Ishikawa (cell line): Measurements from ENCODE around the gene MITF.

Experiments used
- CEBPB ChIP-seq: IDR thresholded peaks from 2 replicates; pipeline ENCODE4 v1.6.1; 2012
- EGR1 ChIP-seq: IDR thresholded peaks from 2 replicates; pipeline ENCODE4 v1.6.1; 2012
- RAD21 ChIP-seq: IDR thresholded peaks from 2 replicates; pipeline ENCODE4 v1.6.1; 2012; ENCODE audit warnings: low read depth
- TF ChIP-seq, protein P1 (sequence below): IDR thresholded peaks from 2 replicates; pipeline ENCODE4 v1.6.1; 2012
- TF ChIP-seq, protein P2 (sequence below): IDR thresholded peaks from 2 replicates; pipeline ENCODE4 v1.6.1; 2012; ENCODE audit warnings: low read depth, mild to moderate bottlenecking

DNA sequence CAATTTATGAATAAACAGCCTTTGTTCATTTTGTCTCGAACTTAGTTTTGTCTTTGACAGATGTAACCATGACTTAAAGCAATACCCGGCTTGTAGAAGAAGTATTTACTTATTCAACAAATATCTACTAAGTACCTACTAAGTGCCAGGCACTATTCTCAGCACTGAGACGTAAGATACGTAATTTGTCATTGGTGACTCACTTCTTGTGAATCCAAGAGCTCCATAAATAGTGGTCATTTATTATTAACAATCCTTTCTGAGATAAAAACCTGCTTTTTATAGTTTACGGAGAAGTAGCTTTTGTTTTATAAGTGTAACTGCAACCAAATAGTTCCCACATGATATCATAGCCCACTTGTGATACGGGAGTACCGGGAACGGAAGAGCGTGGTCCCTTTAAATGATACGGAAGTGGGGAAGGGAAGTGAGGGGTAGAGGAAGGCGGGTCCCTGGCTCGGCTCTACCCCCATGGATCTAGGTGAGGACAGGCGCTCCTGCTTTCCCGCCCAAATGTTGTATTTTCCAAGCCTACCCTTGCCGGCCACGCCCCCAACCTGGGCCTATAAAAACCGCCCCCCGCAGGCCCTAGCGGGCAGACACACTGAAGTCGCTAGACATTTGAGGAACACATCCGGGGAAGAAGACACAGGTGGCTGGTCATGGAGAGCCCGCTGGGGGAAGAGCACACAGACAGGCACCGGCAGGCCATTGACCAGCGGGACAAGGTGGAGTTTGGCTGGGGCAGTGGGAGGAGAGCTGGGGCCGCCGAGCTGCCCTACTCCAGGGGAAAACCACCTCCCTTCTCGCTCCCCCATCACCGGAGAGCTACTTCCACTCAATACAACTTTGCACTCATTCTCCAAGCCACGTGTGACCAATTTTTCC is 260.1 kb downstream of the MITF start, which contains the start of gene SAMMSON:
- TF ChIP-seq, protein P1, sequence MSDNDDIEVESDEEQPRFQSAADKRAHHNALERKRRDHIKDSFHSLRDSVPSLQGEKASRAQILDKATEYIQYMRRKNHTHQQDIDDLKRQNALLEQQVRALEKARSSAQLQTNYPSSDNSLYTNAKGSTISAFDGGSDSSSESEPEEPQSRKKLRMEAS: no peak
- TF ChIP-seq, protein P2, sequence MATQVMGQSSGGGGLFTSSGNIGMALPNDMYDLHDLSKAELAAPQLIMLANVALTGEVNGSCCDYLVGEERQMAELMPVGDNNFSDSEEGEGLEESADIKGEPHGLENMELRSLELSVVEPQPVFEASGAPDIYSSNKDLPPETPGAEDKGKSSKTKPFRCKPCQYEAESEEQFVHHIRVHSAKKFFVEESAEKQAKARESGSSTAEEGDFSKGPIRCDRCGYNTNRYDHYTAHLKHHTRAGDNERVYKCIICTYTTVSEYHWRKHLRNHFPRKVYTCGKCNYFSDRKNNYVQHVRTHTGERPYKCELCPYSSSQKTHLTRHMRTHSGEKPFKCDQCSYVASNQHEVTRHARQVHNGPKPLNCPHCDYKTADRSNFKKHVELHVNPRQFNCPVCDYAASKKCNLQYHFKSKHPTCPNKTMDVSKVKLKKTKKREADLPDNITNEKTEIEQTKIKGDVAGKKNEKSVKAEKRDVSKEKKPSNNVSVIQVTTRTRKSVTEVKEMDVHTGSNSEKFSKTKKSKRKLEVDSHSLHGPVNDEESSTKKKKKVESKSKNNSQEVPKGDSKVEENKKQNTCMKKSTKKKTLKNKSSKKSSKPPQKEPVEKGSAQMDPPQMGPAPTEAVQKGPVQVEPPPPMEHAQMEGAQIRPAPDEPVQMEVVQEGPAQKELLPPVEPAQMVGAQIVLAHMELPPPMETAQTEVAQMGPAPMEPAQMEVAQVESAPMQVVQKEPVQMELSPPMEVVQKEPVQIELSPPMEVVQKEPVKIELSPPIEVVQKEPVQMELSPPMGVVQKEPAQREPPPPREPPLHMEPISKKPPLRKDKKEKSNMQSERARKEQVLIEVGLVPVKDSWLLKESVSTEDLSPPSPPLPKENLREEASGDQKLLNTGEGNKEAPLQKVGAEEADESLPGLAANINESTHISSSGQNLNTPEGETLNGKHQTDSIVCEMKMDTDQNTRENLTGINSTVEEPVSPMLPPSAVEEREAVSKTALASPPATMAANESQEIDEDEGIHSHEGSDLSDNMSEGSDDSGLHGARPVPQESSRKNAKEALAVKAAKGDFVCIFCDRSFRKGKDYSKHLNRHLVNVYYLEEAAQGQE: no peak
- TF ChIP-seq RAD21 (no peak), CEBPB (no peak), EGR1 (no peak)
